ENCODE measurements around the gene LRIG3. TPM values are rescaled to one million over a fixed set of nuclear protein-coding genes. Genes with fewer than 3 reads are reported as not detected.

Gene LRIG3
- total and polyA plus RNA-seq, 7 donors, result 1.4 to 5.1 (median 2.9) TPM

- H3K27ac ChIP-seq, result no peak overlapping the region
- H3K9me3 ChIP-seq, result no peaks in the 10 kb centered on the region
- H3K36me3 ChIP-seq (ENCODE audit: insufficient read depth in 1 of 2, low read depth in 1 of 2), result no peaks in the 10 kb centered on the region
- no peak for TF ChIP-seq CTCF (IDR thresholded peaks at IDR 0.05)
- H3K27me3 ChIP-seq (ENCODE audit: insufficient read depth in 3 of 3, low read length in 2 of 3), result no peaks in the 10 kb centered on the region
- ATAC-seq (no peak), DNase-seq (no peak)
- H3K4me3 ChIP-seq, result no peak overlapping the region
- 91 to 94% (median 92%) methylated on average over 5 of the region's 5 CpGs for WGBS, 3 donors
- intact Hi-C loops (cut with DNase I), result no loop called here
- peaks cover 2% of the 10 kb centered on the region for H3K4me1 ChIP-seq
These were observed 18.6 kb downstream of the LRIG3 start for GRCh38 chr12:58901664-58902063.

DNA sequence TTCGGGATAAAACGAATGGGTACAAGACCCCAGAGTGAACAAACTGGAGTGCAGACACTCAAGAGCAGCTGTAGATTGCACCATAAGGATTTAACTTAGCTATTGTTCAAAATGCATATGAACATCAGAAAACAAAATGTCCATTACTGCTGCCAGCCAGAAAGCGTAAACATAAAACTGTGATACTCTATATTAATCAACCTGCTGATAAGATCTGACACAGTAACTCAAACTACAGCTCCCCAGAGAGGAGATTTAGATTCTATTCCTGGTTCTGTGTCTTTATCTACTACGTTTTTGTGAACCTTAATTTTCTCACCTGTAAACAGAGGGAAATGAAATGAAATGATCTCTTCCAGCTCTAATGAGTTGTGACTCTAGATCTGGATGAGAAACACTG, 22.3 kb downstream of the LRIG3 start:
- 74 to 87% (median 83%) methylated on average over 4 of the region's 4 CpGs for WGBS, 3 donors
- Histone ChIP-seq H3K9me3 (no peaks in the 10 kb centered on the region), H3K4me3 (no peak overlapping the region), H3K4me1 (peaks cover 6% of the 10 kb centered on the region), H3K36me3 (ENCODE audit: insufficient read depth in 1 of 2, low read depth in 1 of 2) (no peaks in the 10 kb centered on the region), H3K27me3 (ENCODE audit: insufficient read depth in 3 of 3, low read length in 2 of 3) (no peaks in the 10 kb centered on the region), H3K27ac (no peak overlapping the region)
- TF ChIP-seq CTCF (IDR thresholded peaks at IDR 0.05), result no peak
- intact Hi-C loops (cut with DNase I), result no loop called here
- DNase-seq, result no peak
- ATAC-seq, result no peak

DNA sequence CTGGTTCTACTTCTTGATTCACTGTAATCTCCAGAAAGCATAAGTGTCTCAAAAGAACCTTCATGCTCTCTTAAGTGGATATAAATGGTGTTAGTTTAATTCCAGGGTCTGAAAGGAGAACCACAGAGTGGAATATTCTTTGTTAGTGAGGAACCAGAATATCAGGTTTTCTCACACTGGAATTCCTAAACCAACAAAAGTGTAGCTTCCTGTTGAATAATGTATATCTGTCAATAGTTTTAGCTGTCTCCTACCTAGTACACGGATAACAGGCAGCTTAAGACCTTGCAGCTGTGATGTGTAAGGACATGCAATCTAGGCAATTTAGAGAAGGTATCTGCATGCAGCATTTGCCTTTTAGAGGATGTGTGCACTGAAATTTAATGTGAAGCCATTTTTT, 24.0 kb downstream of the LRIG3 start:
- H3K27me3 ChIP-seq (ENCODE audit: insufficient read depth in 3 of 3, low read length in 2 of 3), result no peaks in the 10 kb centered on the region
- ATAC-seq (no peak), DNase-seq (no peak)
- intact Hi-C loops (cut with DNase I), result no loop called here
- no peaks in the 10 kb centered on the region for H3K9me3 ChIP-seq
- WGBS, 3 donors, result 48 to 71% (median 63%) methylated on average over 1 of the region's 1 CpG
- no peak overlapping the region for H3K4me3 ChIP-seq
- peaks cover 6% of the 10 kb centered on the region for H3K4me1 ChIP-seq
- TF ChIP-seq CTCF (IDR thresholded peaks at IDR 0.05), result no peak
- H3K27ac ChIP-seq, result no peak overlapping the region
- H3K36me3 ChIP-seq (ENCODE audit: insufficient read depth in 1 of 2, low read depth in 1 of 2), result no peaks in the 10 kb centered on the region

DNA sequence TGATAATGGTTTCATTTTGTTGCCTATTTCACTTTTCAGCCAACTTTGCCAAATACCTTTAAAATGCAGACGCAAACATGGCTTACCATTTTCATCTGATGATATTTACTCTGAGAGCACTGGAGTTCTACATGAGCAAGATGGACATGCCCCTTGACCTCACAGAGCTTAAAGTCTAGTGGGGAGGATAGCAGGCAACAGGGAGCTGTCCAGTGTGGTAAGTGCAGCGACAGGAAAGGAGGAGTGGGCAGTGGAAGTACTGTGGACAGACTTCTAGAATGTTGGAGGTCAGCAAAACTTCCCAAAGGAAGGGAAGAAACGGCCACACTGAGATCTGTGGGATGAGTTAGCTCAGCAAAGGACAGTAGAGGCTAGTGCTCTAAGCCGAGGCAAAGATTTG, 25.3 kb downstream of the LRIG3 start:
- Histone ChIP-seq H3K36me3 (ENCODE audit: insufficient read depth in 1 of 2, low read depth in 1 of 2) (peaks cover 0 to 1% of the 10 kb centered on the region in 2 donors), H3K9me3 (no peaks in the 10 kb centered on the region), H3K27ac (no peak overlapping the region), H3K27me3 (ENCODE audit: insufficient read depth in 3 of 3, low read length in 2 of 3) (no peaks in the 10 kb centered on the region), H3K4me1 (peaks cover 6% of the 10 kb centered on the region), H3K4me3 (no peak overlapping the region)
- intact Hi-C loops (cut with DNase I), result no loop called here
- DNase-seq (no peak), ATAC-seq (no peak)
- no peak for TF ChIP-seq CTCF (IDR thresholded peaks at IDR 0.05)
- WGBS, 3 donors, result 70 to 84% (median 73%) methylated on average over 4 of the region's 4 CpGs

- DNase-seq (no peak), ATAC-seq (no peak)
- Histone ChIP-seq H3K4me3 (no peak overlapping the region), H3K4me1 (peaks cover 6% of the 10 kb centered on the region), H3K27me3 (ENCODE audit: insufficient read depth in 3 of 3, low read length in 2 of 3) (no peaks in the 10 kb centered on the region), H3K36me3 (ENCODE audit: insufficient read depth in 1 of 2, low read depth in 1 of 2) (peaks cover 5 to 11% of the 10 kb centered on the region in 2 donors), H3K9me3 (no peaks in the 10 kb centered on the region), H3K27ac (no peak overlapping the region)
- WGBS, 3 donors, result 51 to 60% (median 57%) methylated on average over 6 of the region's 6 CpGs
- no peak for TF ChIP-seq CTCF (IDR thresholded peaks at IDR 0.05)
- intact Hi-C loops (cut with DNase I), result no loop called here
These were observed 26.3 kb downstream of the LRIG3 start for GRCh38 chr12:58894040-58894439.
